Right lobe of liver (tissue), 6 donors: ENCODE results near the gene C11orf52. TPM values are rescaled to one million over a fixed set of nuclear protein-coding genes. Genes with fewer than 3 reads are reported as not detected.

Experiments used
- ATAC-seq, 4 donors: fragments of 200-7000 bp; cut with Tn5 transposase; one replicate each; pipeline ENCODE4 v1.9.1; 2020; ENCODE audit warnings: mild to moderate bottlenecking in 4 of 4, moderate library complexity in 4 of 4
- DNase-seq, 3 donors: peaks; one replicate each; pipeline ENCODE4 v3.0.0-alpha.2; 2020
- H3K27ac ChIP-seq, 3 donors: fragments of 200-600 bp; one replicate each; pipeline ENCODE4 v1.8.0; 2022
- H3K27me3 ChIP-seq, 2 donors: fragments of 200-600 bp; one replicate each; pipeline ENCODE4 v1.8.0; 2022
- H3K36me3 ChIP-seq, 4 donors: fragments of 200-600 bp; sonication (generic) in 1 of 4; one replicate each; pipeline versions ENCODE4 v1.5.1 to v1.8.0; 2017 to 2022; ENCODE audit warnings: control low read depth in 1 of 4
- H3K4me1 ChIP-seq, 4 donors: fragments of 200-600 bp; sonication (generic) in 1 of 4; one replicate each; pipeline versions ENCODE4 v1.5.1 to v1.8.0; 2017 to 2022; ENCODE audit warnings: control low read depth in 1 of 4
- H3K4me3 ChIP-seq, 3 donors: fragments of 200-600 bp; one replicate each; pipeline ENCODE4 v1.8.0; 2022
- H3K9me3 ChIP-seq, 4 donors: fragments of 200-600 bp; sonication (generic) in 1 of 4; one replicate each; pipeline versions ENCODE4 v1.5.1 to v1.8.0; 2017 to 2022; ENCODE audit warnings: control low read depth in 1 of 4
- POLR2A ChIP-seq: fragments of 450-650 bp; IDR thresholded peaks from one replicate; pipeline ENCODE4 v1.6.1; 2017; ENCODE audit warnings: antibody characterized with exemption, mild to moderate bottlenecking
- WGBS: methylation state at CpG from one replicate; pipeline ENCODE4 v1.1.6; 2018; ENCODE audit warnings: low coverage, low lambda C conversion rate; ENCODE audit not compliant: insufficient coverage; ENCODE audit errors: missing lambda C conversion rate; 5-methylcytosine and 5-hydroxymethylcytosine counted together
- intact Hi-C, 2 donors: fragments of 100-400 bp; cut with DNase I; formaldehyde crosslinking; loops; one replicate each; pipeline versions ENCODE4 v1.11.2 to v1.14.1; 2022
- total RNA-seq, 6 experiments: library from RNA; depleted of rRNA in 2 of 6; stranded (reverse); fragments of >200 nt in 2 of 6; fragmentation: NEBNext Ultra II Directional in 3 of 6; extraction: Animal tissue kit (Norgen Biotek cat#: 25700) in 3 of 6; gene quantifications; one replicate each; pipeline versions ENCODE4 v1.1.0 to v1.2.4, GENCODE V29; 2016 to 2023
- TF ChIP-seq, protein P1 (sequence below), 4 donors: fragments of 200-600 bp in 3 of 4; fragments of 450-650 bp in 1 of 4; IDR thresholded peaks; one replicate each; pipeline versions ENCODE4 v1.5.1 to v1.8.0; 2016 to 2022; ENCODE audit warnings: antibody characterized with exemption in 4 of 4, mild to moderate bottlenecking in 2 of 4
- donor health status: DM: no; HTN: yes; CAD: no.
- donor health status: DM: no; HTN: no; CAD: no.
- donor health status: DM: no; HTN: no; CAD: no.
- donor health status: DM: no; HTN: yes; CAD: no.
- donor health status: DM: no; HTN: yes; CAD: no.

C11orf52 gene
- total RNA-seq, 6 experiments from 2014 or later: 6.4 to 12.6 (median 10.3) TPM

DNA sequence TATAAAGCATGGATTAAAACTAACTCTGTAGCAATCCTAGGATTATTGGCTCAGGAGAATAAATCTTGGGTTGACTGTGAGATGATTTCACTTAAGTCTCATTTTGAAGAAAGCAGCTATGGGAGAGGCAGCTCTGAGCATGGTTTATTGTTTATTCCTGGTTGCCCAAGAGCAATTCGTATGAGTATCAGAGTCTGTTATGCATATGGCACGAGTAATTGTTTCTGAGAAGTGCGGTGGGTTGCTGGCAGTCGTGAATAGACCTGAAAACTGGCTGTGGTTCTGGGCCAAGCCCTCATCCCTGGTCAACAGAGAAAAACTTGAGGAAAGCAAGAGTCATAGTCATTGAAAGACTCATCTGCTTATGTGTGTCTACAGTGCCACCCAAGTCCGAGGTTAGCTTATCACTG is 45.2 kb downstream of the C11orf52 start:
- intact Hi-C loops: no loop called here
- TF ChIP-seq POLR2A: no peak
- TF ChIP-seq, protein P1, sequence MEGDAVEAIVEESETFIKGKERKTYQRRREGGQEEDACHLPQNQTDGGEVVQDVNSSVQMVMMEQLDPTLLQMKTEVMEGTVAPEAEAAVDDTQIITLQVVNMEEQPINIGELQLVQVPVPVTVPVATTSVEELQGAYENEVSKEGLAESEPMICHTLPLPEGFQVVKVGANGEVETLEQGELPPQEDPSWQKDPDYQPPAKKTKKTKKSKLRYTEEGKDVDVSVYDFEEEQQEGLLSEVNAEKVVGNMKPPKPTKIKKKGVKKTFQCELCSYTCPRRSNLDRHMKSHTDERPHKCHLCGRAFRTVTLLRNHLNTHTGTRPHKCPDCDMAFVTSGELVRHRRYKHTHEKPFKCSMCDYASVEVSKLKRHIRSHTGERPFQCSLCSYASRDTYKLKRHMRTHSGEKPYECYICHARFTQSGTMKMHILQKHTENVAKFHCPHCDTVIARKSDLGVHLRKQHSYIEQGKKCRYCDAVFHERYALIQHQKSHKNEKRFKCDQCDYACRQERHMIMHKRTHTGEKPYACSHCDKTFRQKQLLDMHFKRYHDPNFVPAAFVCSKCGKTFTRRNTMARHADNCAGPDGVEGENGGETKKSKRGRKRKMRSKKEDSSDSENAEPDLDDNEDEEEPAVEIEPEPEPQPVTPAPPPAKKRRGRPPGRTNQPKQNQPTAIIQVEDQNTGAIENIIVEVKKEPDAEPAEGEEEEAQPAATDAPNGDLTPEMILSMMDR (IDR thresholded peaks at IDR 0.05): no peak
- ATAC-seq (no peak), DNase-seq (no peak)
- WGBS: 83% methylated on average over 4 of the region's 5 CpGs
- Histone ChIP-seq H3K4me3 (no peak overlapping the region), H3K9me3 (no peaks in the 10 kb centered on the region), H3K4me1 (peaks cover 0 to 19% (median 7%) of the 10 kb centered on the region in 4 donors), H3K27ac (no peak overlapping the region), H3K36me3 (peaks cover 0 to 3% (median 0%) of the 10 kb centered on the region in 4 donors), H3K27me3 (no peaks in the 10 kb centered on the region)

DNA sequence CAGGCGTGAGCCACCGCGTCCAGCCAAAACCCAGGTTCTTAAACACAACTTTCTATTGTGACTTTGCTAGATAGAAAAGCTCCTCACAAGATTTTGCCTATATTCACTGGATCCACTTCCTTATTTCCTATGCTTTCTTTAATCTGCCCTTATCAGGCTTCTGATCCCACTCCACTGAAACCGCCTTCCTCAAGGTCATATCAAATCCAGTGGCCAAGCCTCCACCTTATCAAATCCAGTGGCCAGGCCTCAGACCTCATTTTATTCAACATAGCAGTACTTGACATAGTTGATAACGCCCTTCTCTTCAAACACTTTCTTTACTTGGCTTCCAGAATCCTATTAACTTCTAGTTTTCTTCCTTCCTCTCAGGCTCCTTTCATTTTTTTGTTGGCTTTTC is 48.0 kb downstream of the C11orf52 start:
- ATAC-seq (no peak), DNase-seq (no peak)
- WGBS: 87% methylated on average over 5 of the region's 5 CpGs
- Histone ChIP-seq H3K4me3 (no peak overlapping the region), H3K27ac (no peak overlapping the region), H3K9me3 (no peaks in the 10 kb centered on the region), H3K27me3 (no peaks in the 10 kb centered on the region), H3K4me1 (peaks cover 0 to 7% (median 3%) of the 10 kb centered on the region in 4 donors), H3K36me3 (peaks cover 0 to 9% (median 2%) of the 10 kb centered on the region in 4 donors)
- intact Hi-C loops: no loop called here
- no peak for TF ChIP-seq POLR2A
- TF ChIP-seq, protein P1 (IDR thresholded peaks at IDR 0.05): no peak

DNA sequence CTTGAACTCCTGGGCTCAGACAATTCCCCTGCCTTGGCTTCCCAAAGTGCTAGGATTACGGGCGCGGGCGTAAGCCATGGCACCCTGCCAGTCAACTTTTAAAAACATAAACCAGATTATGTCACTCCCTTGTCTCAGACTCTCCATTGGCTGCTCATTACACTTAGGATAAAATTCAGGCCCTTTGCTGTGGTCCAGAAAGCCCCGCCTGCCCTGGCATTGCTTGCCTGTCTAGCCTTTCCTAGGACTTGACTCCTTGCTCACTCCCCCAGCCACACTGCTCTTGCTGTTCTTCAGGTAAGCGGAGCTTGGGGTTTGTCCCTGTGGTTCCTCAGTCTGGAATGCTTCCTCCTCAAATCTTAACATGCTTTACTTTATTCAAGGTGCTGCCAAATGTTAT is 48.9 kb downstream of the C11orf52 start:
- whole genome bisulfite sequencing: 82% methylated on average over 6 of the region's 6 CpGs
- intact Hi-C loops: no loop called here

DNA sequence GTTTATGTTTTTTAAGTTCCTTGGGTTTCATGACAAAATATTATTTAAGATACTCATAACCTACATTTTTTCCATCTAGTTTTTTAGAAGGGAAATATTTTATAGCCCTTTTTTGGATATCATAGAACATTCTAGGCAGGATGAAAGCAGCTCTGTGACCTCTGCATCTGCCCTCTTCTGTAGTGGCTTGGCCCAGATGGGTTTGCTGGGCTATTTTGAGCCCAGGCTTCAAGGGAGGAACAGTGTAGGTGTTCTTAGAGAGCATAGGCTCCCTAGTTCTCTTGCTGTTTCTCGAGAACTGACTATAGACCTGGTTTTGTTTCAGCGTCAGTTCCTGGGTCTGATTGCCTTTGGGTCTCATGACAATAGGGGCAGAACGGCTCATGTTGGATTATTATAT is 50.6 kb downstream of the C11orf52 start:
- no peaks in the 10 kb centered on the region for H3K4me1 ChIP-seq
- H3K9me3 ChIP-seq: no peaks in the 10 kb centered on the region
- intact Hi-C loops: no loop called here
- DNase-seq (no peak), ATAC-seq (no peak)
- H3K27ac ChIP-seq: no peak overlapping the region
- H3K27me3 ChIP-seq: no peaks in the 10 kb centered on the region
- peaks cover 0 to 9% (median 2%) of the 10 kb centered on the region in 4 donors for H3K36me3 ChIP-seq
- 70% methylated on average over 3 of the region's 3 CpGs for WGBS
- TF ChIP-seq, protein P1 (IDR thresholded peaks at IDR 0.05): no peak
- TF ChIP-seq POLR2A: no peak
- H3K4me3 ChIP-seq: no peak overlapping the region

More for the DNA sequence above, 48.9 kb downstream of the C11orf52 start:
- Histone ChIP-seq H3K4me1 (no peaks in the 10 kb centered on the region), H3K36me3 (peaks cover 0 to 9% (median 2%) of the 10 kb centered on the region in 4 donors), H3K27ac (no peak overlapping the region), H3K4me3 (no peak overlapping the region), H3K27me3 (no peaks in the 10 kb centered on the region), H3K9me3 (no peaks in the 10 kb centered on the region)
- ATAC-seq: no peak
- DNase-seq: no peak
- no peak for TF ChIP-seq POLR2A
- TF ChIP-seq, protein P1 (IDR thresholded peaks at IDR 0.05): no peak

DNA sequence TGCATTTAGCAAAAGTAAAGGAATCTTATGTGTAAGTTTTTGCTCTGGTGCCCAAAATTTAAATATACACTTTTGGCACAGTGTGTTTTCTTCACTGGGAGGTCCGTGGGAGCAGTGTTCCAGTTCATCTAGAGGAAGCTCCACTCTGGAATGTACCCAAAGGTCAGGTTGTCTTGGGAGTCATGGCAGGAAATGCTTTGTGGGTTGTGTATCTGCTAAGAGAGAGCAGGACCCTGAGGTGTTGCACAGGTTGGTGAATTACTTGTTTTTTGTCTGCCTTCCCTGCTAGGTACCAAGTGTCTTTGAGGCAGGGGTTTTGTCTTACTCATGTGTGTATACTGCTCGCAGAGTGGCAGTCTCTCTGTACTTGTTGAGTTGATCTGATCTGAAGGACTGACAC is 55.7 kb downstream of the C11orf52 start:
- no peak for TF ChIP-seq POLR2A
- TF ChIP-seq, protein P1 (IDR thresholded peaks at IDR 0.05): no peak
- Histone ChIP-seq H3K27ac (no peak overlapping the region), H3K4me1 (no peaks in the 10 kb centered on the region), H3K36me3 (peaks cover 0 to 6% (median 0%) of the 10 kb centered on the region in 4 donors), H3K4me3 (no peak overlapping the region), H3K9me3 (no peaks in the 10 kb centered on the region), H3K27me3 (no peaks in the 10 kb centered on the region)
- intact Hi-C loops: no loop called here
- ATAC-seq: no peak
- 54% methylated on average over 2 of the region's 2 CpGs for WGBS
- no peak for DNase-seq
